ENCODE results near the gene PBX2. TPM values are rescaled to one million over a fixed set of nuclear protein-coding genes. Genes with fewer than 3 reads are reported as not detected.
A peak's percentile ranks its signal among the peaks of the same experiment; 100 is the strongest.

Gene PBX2
- total and polyA plus RNA-seq, 8 donors: 20.4 to 56.3 (median 29.8) TPM

GRCh38 chr6:32203426-32204267 is 13.6 kb upstream of the PBX2 start:
- Histone ChIP-seq H3K4me3 (no peak overlapping the region), H3K27me3 (no peaks in the 10 kb centered on the region), H3K36me3 (no peaks in the 10 kb centered on the region), H3K9me3 (no peaks in the 10 kb centered on the region), H3K4me1 (no peaks in the 10 kb centered on the region), H3K27ac (no peak overlapping the region)
- FAIRE-seq (no peak), ATAC-seq (no peak), DNase-seq (no peak)
- intact Hi-C loops (cut with DNase I): no loop called here
- 55 to 69% methylated on average over 9 of the region's 9 CpGs for WGBS, 2 donors
- TF ChIP-seq, protein P1, sequence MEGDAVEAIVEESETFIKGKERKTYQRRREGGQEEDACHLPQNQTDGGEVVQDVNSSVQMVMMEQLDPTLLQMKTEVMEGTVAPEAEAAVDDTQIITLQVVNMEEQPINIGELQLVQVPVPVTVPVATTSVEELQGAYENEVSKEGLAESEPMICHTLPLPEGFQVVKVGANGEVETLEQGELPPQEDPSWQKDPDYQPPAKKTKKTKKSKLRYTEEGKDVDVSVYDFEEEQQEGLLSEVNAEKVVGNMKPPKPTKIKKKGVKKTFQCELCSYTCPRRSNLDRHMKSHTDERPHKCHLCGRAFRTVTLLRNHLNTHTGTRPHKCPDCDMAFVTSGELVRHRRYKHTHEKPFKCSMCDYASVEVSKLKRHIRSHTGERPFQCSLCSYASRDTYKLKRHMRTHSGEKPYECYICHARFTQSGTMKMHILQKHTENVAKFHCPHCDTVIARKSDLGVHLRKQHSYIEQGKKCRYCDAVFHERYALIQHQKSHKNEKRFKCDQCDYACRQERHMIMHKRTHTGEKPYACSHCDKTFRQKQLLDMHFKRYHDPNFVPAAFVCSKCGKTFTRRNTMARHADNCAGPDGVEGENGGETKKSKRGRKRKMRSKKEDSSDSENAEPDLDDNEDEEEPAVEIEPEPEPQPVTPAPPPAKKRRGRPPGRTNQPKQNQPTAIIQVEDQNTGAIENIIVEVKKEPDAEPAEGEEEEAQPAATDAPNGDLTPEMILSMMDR (IDR thresholded peaks at IDR 0.05): no peak

DNA sequence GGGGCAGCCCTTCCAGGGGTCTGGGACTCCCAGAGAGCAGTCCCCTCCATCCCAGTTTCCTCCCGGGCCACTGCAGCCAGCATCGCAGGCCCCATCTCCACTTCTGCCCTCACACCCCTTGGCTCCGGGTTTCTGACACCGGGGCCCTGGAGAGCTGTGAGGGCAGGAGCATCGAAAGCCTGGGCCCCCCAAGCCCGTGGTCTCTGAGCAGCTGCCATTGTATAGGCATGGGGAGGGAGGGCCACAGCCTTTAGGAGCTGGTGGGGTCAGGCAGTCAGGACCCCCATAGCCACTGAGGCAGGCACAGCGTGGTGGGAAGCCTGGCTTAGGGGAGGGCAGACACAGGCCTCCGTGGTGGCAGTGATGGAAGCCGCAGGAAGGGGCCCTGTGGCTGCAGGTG is 12.2 kb upstream of the PBX2 start:
- WGBS, 2 donors: 67 to 82% methylated on average over 9 of the region's 9 CpGs
- TF ChIP-seq, protein P1 (IDR thresholded peaks at IDR 0.05): no peak
- no peaks in the 10 kb centered on the region for H3K9me3 ChIP-seq
- DNase-seq (peak in 1 of 6 donors; percentile 42), FAIRE-seq (no peak), ATAC-seq (no peak)
- H3K27me3 ChIP-seq: no peaks in the 10 kb centered on the region
- H3K4me3 ChIP-seq: no peak overlapping the region
- H3K36me3 ChIP-seq: no peaks in the 10 kb centered on the region
- peaks cover 0 to 2% (median 0%) of the 10 kb centered on the region in 3 donors for H3K4me1 ChIP-seq
- H3K27ac ChIP-seq: no peak overlapping the region
- intact Hi-C loops (cut with DNase I): no loop called here

- intact Hi-C loops (cut with DNase I): no loop called here
- Histone ChIP-seq H3K27me3 (no peaks in the 10 kb centered on the region), H3K4me1 (peaks cover 0 to 8% (median 0%) of the 10 kb centered on the region in 3 donors), H3K4me3 (no peak overlapping the region), H3K27ac (no peak overlapping the region), H3K9me3 (no peaks in the 10 kb centered on the region), H3K36me3 (no peaks in the 10 kb centered on the region)
- no peak for FAIRE-seq
- no peak for ATAC-seq
- WGBS, 2 donors: 63 to 69% methylated on average over 13 of the region's 13 CpGs
- TF ChIP-seq, protein P1 (IDR thresholded peaks at IDR 0.05): no peak
- DNase-seq: no peak
Measured at GRCh38 chr6:32200711-32201475, 10.9 kb upstream of the PBX2 start.

- peak in 1 of 6 donors; percentile 57 for DNase-seq
- WGBS, 2 donors: 67 to 86% methylated on average over 17 of the region's 17 CpGs
- no peak for ATAC-seq
- TF ChIP-seq, protein P1 (IDR thresholded peaks at IDR 0.05): no peak
- intact Hi-C loops (cut with DNase I): no loop called here
- H3K9me3 ChIP-seq: no peaks in the 10 kb centered on the region
- peaks cover 0 to 16% (median 0%) of the 10 kb centered on the region in 3 donors for H3K4me1 ChIP-seq
- no peak overlapping the region for H3K27ac ChIP-seq
- H3K4me3 ChIP-seq: no peak overlapping the region
- H3K27me3 ChIP-seq: no peaks in the 10 kb centered on the region
- no peaks in the 10 kb centered on the region for H3K36me3 ChIP-seq
- FAIRE-seq: no peak
Measured at GRCh38 chr6:32198866-32199265, 8.9 kb upstream of the PBX2 start.
